Activated CD4-positive, alpha-beta T cell treated with anti-CD3 and anti-CD28 coated beads, Interleukin-2, amount 50 U/mL, for 4 hours (primary cell): ENCODE measurements around the gene AGBL1.

Experiments used
- DNase-seq, 2 experiments: peaks; one replicate each; pipeline ENCODE4 v3.0.0-alpha.2; 2020

AGBL1 gene

GRCh38 chr15:86165265-86166211 is 85.9 kb downstream of the AGBL1 start:
- DNase-seq, result no peak

- no peak for DNase-seq
Observed at GRCh38 chr15:86167841-86168240, 88.2 kb downstream of the AGBL1 start.

GRCh38 chr15:86178845-86179244 is 99.2 kb downstream of the AGBL1 start:
- no peak for DNase-seq

- DNase-seq, result no peak
Observed at GRCh38 chr15:86183596-86184491, 104.2 kb downstream of the AGBL1 start.

GRCh38 chr15:86193716-86194380 is 114.2 kb downstream of the AGBL1 start:
- DNase-seq, result no peak

GRCh38 chr15:86197770-86198169 is 118.1 kb downstream of the AGBL1 start:
- DNase-seq, result no peak

- no peak for DNase-seq
Observed at GRCh38 chr15:86199467-86200145, 119.9 kb downstream of the AGBL1 start.

- no peak for DNase-seq
Observed at GRCh38 chr15:86201313-86202008, 121.8 kb downstream of the AGBL1 start.

- DNase-seq, result no peak
Observed at GRCh38 chr15:86203462-86203861, 123.8 kb downstream of the AGBL1 start.

- DNase-seq, result no peak
Observed at GRCh38 chr15:86205096-86205495, 125.4 kb downstream of the AGBL1 start.

GRCh38 chr15:86213420-86213819 is 133.7 kb downstream of the AGBL1 start:
- no peak for DNase-seq

- no peak for DNase-seq
Observed at GRCh38 chr15:86213888-86214287, 134.2 kb downstream of the AGBL1 start.

- no peak for DNase-seq
Observed at GRCh38 chr15:86221119-86221518, 141.4 kb downstream of the AGBL1 start.

- no peak for DNase-seq
Observed at GRCh38 chr15:86229306-86229705, 149.6 kb downstream of the AGBL1 start.

- no peak for DNase-seq
Observed at GRCh38 chr15:86229936-86230335, 150.3 kb downstream of the AGBL1 start.

GRCh38 chr15:86231864-86232721 is 152.4 kb downstream of the AGBL1 start:
- peak; percentile 5 to 13 for DNase-seq

GRCh38 chr15:86235667-86236066 is 156.0 kb downstream of the AGBL1 start:
- no peak for DNase-seq

GRCh38 chr15:86236356-86237110 is 156.9 kb downstream of the AGBL1 start:
- DNase-seq, result no peak

GRCh38 chr15:86237111-86237500 is 157.4 kb downstream of the AGBL1 start:
- no peak for DNase-seq
